NB4 (cell line): ENCODE results near the gene BIN1.

ENCODE experiments used
- POLR2A ChIP-seq: IDR thresholded peaks from 2 replicates; pipeline ENCODE4 v1.6.1; 2011; ENCODE audit warnings: mild to moderate bottlenecking; ENCODE audit not compliant: insufficient read length; ENCODE audit errors: extremely low read depth
- TF ChIP-seq, protein P1 (sequence below): IDR thresholded peaks from one replicate; pipeline ENCODE4 v1.5.1; 2012; ENCODE audit warnings: low read depth, low read length
- TF ChIP-seq, protein P2 (sequence below): IDR thresholded peaks from 2 replicates; pipeline ENCODE4 v1.6.1; 2011; ENCODE audit warnings: low read depth, low read length

DNA sequence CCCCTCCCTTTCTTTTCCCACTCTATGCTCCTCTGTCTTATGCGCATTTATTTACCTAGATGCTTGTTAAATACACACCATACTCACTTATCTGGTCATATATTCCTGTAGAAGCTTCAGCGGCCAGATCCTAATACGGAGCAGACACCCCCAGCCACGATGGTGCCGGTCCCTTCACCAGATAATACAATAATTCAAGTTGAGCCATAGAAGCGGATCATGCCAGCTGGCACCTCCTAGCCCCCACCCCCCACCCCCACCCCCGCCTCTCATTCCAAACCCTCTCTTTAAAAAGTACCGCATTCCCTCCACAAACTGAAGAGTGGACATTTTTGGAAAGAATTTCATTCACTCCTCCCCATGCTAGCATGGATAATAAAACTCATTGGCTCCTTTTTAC, 95.2 kb downstream of the BIN1 start:
- TF ChIP-seq, protein P1, sequence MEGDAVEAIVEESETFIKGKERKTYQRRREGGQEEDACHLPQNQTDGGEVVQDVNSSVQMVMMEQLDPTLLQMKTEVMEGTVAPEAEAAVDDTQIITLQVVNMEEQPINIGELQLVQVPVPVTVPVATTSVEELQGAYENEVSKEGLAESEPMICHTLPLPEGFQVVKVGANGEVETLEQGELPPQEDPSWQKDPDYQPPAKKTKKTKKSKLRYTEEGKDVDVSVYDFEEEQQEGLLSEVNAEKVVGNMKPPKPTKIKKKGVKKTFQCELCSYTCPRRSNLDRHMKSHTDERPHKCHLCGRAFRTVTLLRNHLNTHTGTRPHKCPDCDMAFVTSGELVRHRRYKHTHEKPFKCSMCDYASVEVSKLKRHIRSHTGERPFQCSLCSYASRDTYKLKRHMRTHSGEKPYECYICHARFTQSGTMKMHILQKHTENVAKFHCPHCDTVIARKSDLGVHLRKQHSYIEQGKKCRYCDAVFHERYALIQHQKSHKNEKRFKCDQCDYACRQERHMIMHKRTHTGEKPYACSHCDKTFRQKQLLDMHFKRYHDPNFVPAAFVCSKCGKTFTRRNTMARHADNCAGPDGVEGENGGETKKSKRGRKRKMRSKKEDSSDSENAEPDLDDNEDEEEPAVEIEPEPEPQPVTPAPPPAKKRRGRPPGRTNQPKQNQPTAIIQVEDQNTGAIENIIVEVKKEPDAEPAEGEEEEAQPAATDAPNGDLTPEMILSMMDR, result no peak
- TF ChIP-seq, protein P2, sequence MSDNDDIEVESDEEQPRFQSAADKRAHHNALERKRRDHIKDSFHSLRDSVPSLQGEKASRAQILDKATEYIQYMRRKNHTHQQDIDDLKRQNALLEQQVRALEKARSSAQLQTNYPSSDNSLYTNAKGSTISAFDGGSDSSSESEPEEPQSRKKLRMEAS, result no peak
- TF ChIP-seq POLR2A, result no peak
